ENCODE measurements around the gene MMP1.

MMP1 gene

GRCh38 chr11:102798012-102798746 lies at the start of gene MMP1:
TSS of gene MMP1 (minus strand) at chr11:102798160. CDS start at chr11:102798092, 68 bp downstream.
- no peak for DNase-seq (ENCODE audit: low read depth)

GRCh38 chr11:102846292-102846691 lies 48.3 kb upstream of the MMP1 start:
- no peak for DNase-seq (ENCODE audit: low read depth)

GRCh38 chr11:102843489-102843888 lies 45.5 kb upstream of the MMP1 start, which contains the start of gene MMP3:
TSS of gene MMP3 (minus strand) at chr11:102843609. CDS start at chr11:102843546, 63 bp downstream.
- DNase-seq (ENCODE audit: low read depth), result no peak

- no peak for DNase-seq (ENCODE audit: low read depth)
Observed at GRCh38 chr11:102842930-102843329, 45.0 kb upstream of the MMP1 start.

- no peak for DNase-seq (ENCODE audit: low read depth)
Observed at GRCh38 chr11:102840018-102840417, 42.1 kb upstream of the MMP1 start.

- DNase-seq (ENCODE audit: low read depth), result no peak
Observed at GRCh38 chr11:102837646-102838045, 39.7 kb upstream of the MMP1 start.

- no peak for DNase-seq (ENCODE audit: low read depth)
Observed at GRCh38 chr11:102837156-102837555, 39.2 kb upstream of the MMP1 start.

GRCh38 chr11:102836290-102836875 lies 38.4 kb upstream of the MMP1 start:
- DNase-seq (ENCODE audit: low read depth), result no peak

- no peak for DNase-seq (ENCODE audit: low read depth)
Observed at GRCh38 chr11:102833731-102834130, 35.8 kb upstream of the MMP1 start.

GRCh38 chr11:102832612-102833011 lies 34.7 kb upstream of the MMP1 start:
- DNase-seq (ENCODE audit: low read depth), result no peak

- DNase-seq (ENCODE audit: low read depth), result no peak
Observed at GRCh38 chr11:102831489-102832440, 33.8 kb upstream of the MMP1 start.

- no peak for DNase-seq (ENCODE audit: low read depth)
Observed at GRCh38 chr11:102831128-102831488, 33.1 kb upstream of the MMP1 start.

- no peak for DNase-seq (ENCODE audit: low read depth)
Observed at GRCh38 chr11:102830001-102830727, 32.2 kb upstream of the MMP1 start.

- no peak for DNase-seq (ENCODE audit: low read depth)
Observed at GRCh38 chr11:102829316-102830000, 31.5 kb upstream of the MMP1 start.

GRCh38 chr11:102824556-102824955 lies 26.6 kb upstream of the MMP1 start:
- DNase-seq (ENCODE audit: low read depth), result no peak

GRCh38 chr11:102819491-102819890 lies 21.5 kb upstream of the MMP1 start:
- no peak for DNase-seq (ENCODE audit: low read depth)

- no peak for DNase-seq (ENCODE audit: low read depth)
Observed at GRCh38 chr11:102813484-102813883, 15.5 kb upstream of the MMP1 start.

GRCh38 chr11:102812188-102812587 lies 14.2 kb upstream of the MMP1 start:
- DNase-seq (ENCODE audit: low read depth), result no peak

- DNase-seq (ENCODE audit: low read depth), result no peak
Observed at GRCh38 chr11:102810950-102811660, 13.1 kb upstream of the MMP1 start.

GRCh38 chr11:102809971-102810370 lies 12.0 kb upstream of the MMP1 start:
- no peak for DNase-seq (ENCODE audit: low read depth)

GRCh38 chr11:102807921-102808320 lies 10.0 kb upstream of the MMP1 start:
- no peak for DNase-seq (ENCODE audit: low read depth)

Measured in activated T-helper 9 cell treated with anti-CD3 and anti-CD28 coated beads, Interleukin-2, amount 50 U/mL, for 16 hours (primary cell).